A549 (cell line): ENCODE results near the gene SPHK1. TPM values are rescaled to one million over a fixed set of nuclear protein-coding genes. Genes with fewer than 3 reads are reported as not detected.

Experiments
- ATAC-seq, 2 experiments: fragments of 200-7000 bp in 1 of 2; fragments of >200 bp in 1 of 2; cut with Nextera tagmentation in 1 of 2; cut with Tn5 transposase in 1 of 2; 3 replicates each; pipeline versions ENCODE4 v1.8.0 to v1.9.1; 2018 to 2020; ENCODE audit warnings: mild to moderate bottlenecking in 1 of 2, moderate library complexity in 1 of 2
- CTCF ChIA-PET: fragments of 300-600 bp; sonication (Branson Sonifier 250); formaldehyde crosslinking; extraction: SDS; loops from one replicate; lab custom pipeline; 2021; ENCODE audit warnings: antibody characterized with exemption, inconsistent platforms; lab: Yijun Ruan, JAX
- POLR2A ChIA-PET: fragments of 350-600 bp; formaldehyde crosslinking; extraction: SDS; loops from one replicate; lab custom pipeline; 2021; ENCODE audit warnings: antibody characterized with exemption, inconsistent platforms; lab: Yijun Ruan, JAX
- DNase-seq, 2 experiments: peaks; one replicate each; pipeline versions ENCODE4 v3.0.0 to v3.0.0-alpha.2; 2011 to 2016; ENCODE audit warnings: low read depth in 1 of 2, low spot score in 1 of 2
- FAIRE-seq: peaks from 2 replicates; lab custom pipeline; 2011; peaks lifted over from hg19 to GRCh38; lab: Jason Lieb, UNC
- H3K27ac ChIP-seq, 2 experiments: fragments of >200 bp; sonication (Bioruptor Twin); formaldehyde crosslinking; 3 replicates each; pipeline ENCODE4 v1.5.1; 2016 to 2017
- H3K4me1 ChIP-seq: fragments of >200 bp; sonication (Bioruptor Twin); formaldehyde crosslinking; 3 replicates; pipeline ENCODE4 v1.6.1; 2016
- H3K4me2 ChIP-seq: fragments of >200 bp; sonication (Bioruptor Twin); formaldehyde crosslinking; 3 replicates; pipeline ENCODE4 v1.6.1; 2016
- H3K4me3 ChIP-seq: fragments of >200 bp; sonication (Bioruptor Twin); formaldehyde crosslinking; 3 replicates; pipeline ENCODE4 v1.5.1; 2016
- H3K9me3 ChIP-seq: fragments of >200 bp; sonication (Bioruptor Twin); formaldehyde crosslinking; 3 replicates; pipeline ENCODE4 v1.6.1; 2016
- CHD4 ChIP-seq: fragments of 200-600 bp; sonication (generic); IDR thresholded peaks from 2 replicates; pipeline ENCODE4 v1.6.1; 2016; ENCODE audit warnings: antibody characterized with exemption, mild to moderate bottlenecking, borderline replicate concordance
- EHMT2 ChIP-seq: fragments of 200-600 bp; sonication (generic); IDR thresholded peaks from 2 replicates; pipeline ENCODE4 v1.6.1; 2016; ENCODE audit warnings: antibody characterized with exemption, low read depth, mild to moderate bottlenecking, moderate library complexity
- ELK1 ChIP-seq: fragments of 150-350 bp; IDR thresholded peaks from 2 replicates; pipeline ENCODE4 v1.6.1; 2014; ENCODE audit warnings: low read depth, mild to moderate bottlenecking, low read length
- GATA3 ChIP-seq: IDR thresholded peaks from 2 replicates; pipeline ENCODE4 v1.6.1; 2012; ENCODE audit warnings: borderline replicate concordance
- HDAC2 ChIP-seq: fragments of 200-600 bp; sonication (generic); IDR thresholded peaks from 2 replicates; pipeline ENCODE4 v1.6.1; 2016
- HES2 ChIP-seq: fragments of >200 bp; sonication (Bioruptor Twin); formaldehyde crosslinking; IDR thresholded peaks from 2 replicates; pipeline ENCODE4 v1.6.1; 2016
- HOXB13 ChIP-seq: fragments of 250-450 bp; sonication (Bioruptor Pico); IDR thresholded peaks from 2 replicates; pipeline ENCODE4 v1.5.0; 2020; ENCODE audit warnings: low read depth, mild to moderate bottlenecking, moderate library complexity
- KDM1A ChIP-seq: fragments of 200-600 bp; sonication (generic); IDR thresholded peaks from 2 replicates; pipeline ENCODE4 v1.6.1; 2016; ENCODE audit warnings: low read depth, mild to moderate bottlenecking
- KDM5A ChIP-seq: fragments of 200-600 bp; sonication (generic); IDR thresholded peaks from 2 replicates; pipeline ENCODE4 v1.6.1; 2016; ENCODE audit warnings: antibody characterized with exemption, mild to moderate bottlenecking
- MAFK ChIP-seq: fragments of 450-650 bp; IDR thresholded peaks from 2 replicates; pipeline ENCODE4 v1.6.1; 2014; ENCODE audit not compliant: partially characterized antibody
- MAZ ChIP-seq: fragments of 150-350 bp; IDR thresholded peaks from 2 replicates; pipeline ENCODE4 v1.6.1; 2014; ENCODE audit warnings: antibody characterized with exemption, low read depth, low read length, borderline replicate concordance
- NR3C1 ChIP-seq: fragments of >200 bp; sonication (Bioruptor Twin); formaldehyde crosslinking; IDR thresholded peaks from 3 replicates; pipeline ENCODE4 v1.6.1; 2017
- POLR2AphosphoS2 ChIP-seq: conservative IDR thresholded peaks from 2 replicates; pipeline ENCODE4 v1.6.1; 2012; ENCODE audit warnings: low read length, improper control_type of control experiment, inconsistent platforms
- RAD21 ChIP-seq, 2 experiments: fragments of >200 bp in 1 of 2; sonication (Bioruptor Twin) in 1 of 2; formaldehyde crosslinking in 1 of 2; IDR thresholded peaks in 1 of 2; conservative IDR thresholded peaks in 1 of 2; 2 replicates in 1 of 2; 3 replicates in 1 of 2; pipeline ENCODE4 v1.6.1; 2012 to 2018; ENCODE audit warnings: inconsistent platforms in 1 of 2
- RFX5 ChIP-seq: fragments of 450-650 bp; IDR thresholded peaks from 2 replicates; pipeline ENCODE4 v1.7.1; 2014; ENCODE audit warnings: antibody characterized with exemption, mild to moderate bottlenecking, moderate library complexity
- SMC3 ChIP-seq: fragments of >200 bp; sonication (Bioruptor Twin); formaldehyde crosslinking; IDR thresholded peaks from 3 replicates; pipeline ENCODE4 v1.6.1; 2018; ENCODE audit warnings: inconsistent platforms
- ZC3H11A ChIP-seq: fragments of 450-650 bp; IDR thresholded peaks from 2 replicates; pipeline ENCODE4 v1.6.1; 2014; ENCODE audit warnings: antibody characterized with exemption, mild to moderate bottlenecking
- WGBS: methylation state at CpG from one replicate; pipeline ENCODE4 v1.1.6; 2017; ENCODE audit errors: missing lambda C conversion rate; 5-methylcytosine and 5-hydroxymethylcytosine counted together
- polyA plus RNA-seq, 4 experiments: library from polyadenylated mRNA; depleted of rRNA in 3 of 4; stranded (reverse); fragments of >200 nt; fragmentation: RNase III in 1 of 4; extraction: RNeasy Plus Mini Kit Qiagen cat#74134 plus additional on column Dnase treatment in 1 of 4; gene quantifications; 2 replicates in 3 of 4; 3 replicates in 1 of 4; pipeline ENCODE4 v1.2.3, GENCODE V29; 2011 to 2017
- TF ChIP-seq, protein P1 (sequence below): IDR thresholded peaks from 2 replicates; pipeline ENCODE4 v1.6.1; 2012
- TF ChIP-seq, protein P2 (sequence below): fragments of 250-450 bp; sonication (Bioruptor Pico); IDR thresholded peaks from 2 replicates; pipeline ENCODE4 v1.5.0; 2021; ENCODE audit warnings: mild to moderate bottlenecking, moderate library complexity, borderline replicate concordance
- TF ChIP-seq, protein P3 (sequence below): fragments of 450-650 bp; IDR thresholded peaks from 2 replicates; pipeline ENCODE4 v1.6.1; 2014; ENCODE audit warnings: antibody characterized with exemption
- TF ChIP-seq, protein P4 (sequence below): fragments of >200 bp; sonication (Bioruptor Twin); formaldehyde crosslinking; IDR thresholded peaks from 3 replicates; pipeline ENCODE4 v1.5.1; 2016

SPHK1 gene
- polyA plus RNA-seq, 2 of the 4 experiments (the other 2 are of a cell fraction) = 4.6 to 14.9 TPM

GRCh38 chr17:76426853-76427252 lies 42.4 kb downstream of the SPHK1 start:
- H3K4me1 ChIP-seq = peaks cover 12% of the 10 kb centered on the region
- H3K27ac ChIP-seq = no peak overlapping the region
- H3K4me3 ChIP-seq = no peak overlapping the region
- H3K4me2 ChIP-seq = no peak overlapping the region
- FAIRE-seq (no peak), DNase-seq (no peak), ATAC-seq (no peak)
- TF ChIP-seq HDAC2 = no peak
- no peak for TF ChIP-seq GATA3
- no peak for TF ChIP-seq NR3C1
- no peak for TF ChIP-seq MAZ
- 91% methylated on average over 3 of the region's 3 CpGs for WGBS
- CTCF ChIA-PET = interaction anchor here (1.0 to 42.5 kb wide), 6 partner anchors 9 to 80 kb away, joined by 3 to 1094 read pairs (median 4); partner anchors contain the start of genes AANAT and SPHK1
- POLR2A ChIA-PET = no interaction called here
- no peaks in the 10 kb centered on the region for H3K9me3 ChIP-seq

DNA sequence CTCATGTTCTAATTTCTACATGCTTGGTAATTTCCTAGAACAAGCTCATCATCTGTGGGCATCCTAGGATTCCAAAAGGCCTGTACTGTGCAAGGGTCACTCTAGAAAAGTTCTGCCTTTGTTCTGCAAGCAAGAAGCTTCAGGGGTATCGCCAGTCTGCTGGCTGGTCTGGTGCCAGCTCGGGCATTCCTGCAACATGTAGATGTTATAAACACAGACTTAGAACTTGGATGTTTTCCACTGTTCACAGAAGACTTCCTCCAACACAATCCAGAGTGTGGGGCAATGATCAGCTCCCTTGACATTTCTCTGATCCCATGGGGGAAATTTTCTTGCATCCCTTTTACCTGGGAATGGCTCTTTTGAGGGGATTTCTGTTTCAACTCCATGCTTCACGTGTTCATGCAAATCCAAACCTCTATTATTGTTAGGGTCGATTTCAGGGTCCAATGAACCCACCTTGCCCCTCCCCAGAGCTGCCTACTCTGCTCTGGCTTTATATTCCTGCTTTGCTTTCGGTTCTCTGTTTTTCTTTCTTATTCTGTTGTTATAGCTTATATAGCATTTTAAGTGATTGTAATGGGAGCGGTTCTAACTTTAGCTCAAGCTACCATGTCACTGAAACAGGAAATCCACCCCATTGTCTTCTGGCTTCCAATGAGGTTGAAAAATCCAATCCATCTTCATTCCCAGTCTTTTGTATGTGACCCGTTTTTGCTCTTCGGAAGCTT lies 43.3 kb downstream of the SPHK1 start:
- FAIRE-seq (peak; percentile 23), ATAC-seq (peak; percentile 9 to 48; a peak in 3 of 6 replicates), DNase-seq (no peak)
- TF ChIP-seq HES2 = no peak
- no peak for TF ChIP-seq KDM1A
- TF ChIP-seq SMC3 = no peak
- TF ChIP-seq MAFK = peak; percentile 7
- TF ChIP-seq KDM5A = no peak
- Histone ChIP-seq H3K27ac (peak overlapping the region in 1 of 2 experiments; percentile 1; a peak in 1 of 6 replicates), H3K9me3 (no peaks in the 10 kb centered on the region), H3K4me2 (peak overlapping the region; percentile 13; the same call in 2 of the 3 replicates), H3K4me3 (no peak overlapping the region), H3K4me1 (peaks cover 12% of the 10 kb centered on the region)
- ChIA-PET POLR2A (no interaction called here), CTCF (interaction anchor here (0.6 to 42.5 kb wide), 12 partner anchors 8 to 143 kb away, joined by 3 to 1094 read pairs (median 4); partner anchors contain the start of genes AANAT, QRICH2 and SPHK1)
- WGBS = 83% methylated on average over 8 of the region's 8 CpGs

DNA sequence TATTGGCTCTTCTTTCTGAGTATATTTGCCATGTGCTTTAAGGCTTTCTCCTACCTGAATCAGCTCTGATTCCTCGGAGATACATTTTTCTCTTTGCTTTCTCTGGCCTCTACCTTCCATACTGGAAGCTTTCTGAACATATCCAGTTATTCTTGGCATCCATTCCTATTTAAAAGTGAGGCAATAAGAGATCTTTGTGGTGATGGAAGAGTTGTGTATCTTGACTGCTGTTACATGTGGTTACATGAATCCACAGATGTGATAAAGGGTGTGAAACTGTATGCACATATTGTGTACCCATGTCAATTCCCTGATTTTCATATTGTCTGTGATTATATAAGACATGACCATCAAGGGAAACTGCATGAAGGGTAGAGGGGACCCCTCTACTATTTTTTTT lies 44.1 kb downstream of the SPHK1 start:
- POLR2A ChIA-PET = no interaction called here
- Histone ChIP-seq H3K27ac (no peak overlapping the region), H3K4me3 (no peak overlapping the region), H3K4me1 (peaks cover 12% of the 10 kb centered on the region), H3K9me3 (no peaks in the 10 kb centered on the region), H3K4me2 (no peak overlapping the region)
- CTCF ChIA-PET = interaction anchor here (0.6 to 42.5 kb wide), 10 partner anchors 10 to 278 kb away, joined by 3 to 1094 read pairs (median 4); partner anchors contain the start of genes QRICH2, SPHK1 and UBE2O
- FAIRE-seq (no peak), ATAC-seq (no peak), DNase-seq (no peak)
- 95% methylated on average over 1 of the region's 1 CpG for WGBS
- TF ChIP-seq HOXB13 (CRISPR knock-in tag) (no peak), CHD4 (no peak), RAD21 (conservative IDR thresholded peaks at IDR 0.05 in 1 of 2, IDR thresholded peaks at IDR 0.05 in 1 of 2) (no peak), POLR2AphosphoS2 (no peak), EHMT2 (no peak), ELK1 (no peak), ZC3H11A (no peak), RFX5 (no peak)
- TF ChIP-seq, protein P1, sequence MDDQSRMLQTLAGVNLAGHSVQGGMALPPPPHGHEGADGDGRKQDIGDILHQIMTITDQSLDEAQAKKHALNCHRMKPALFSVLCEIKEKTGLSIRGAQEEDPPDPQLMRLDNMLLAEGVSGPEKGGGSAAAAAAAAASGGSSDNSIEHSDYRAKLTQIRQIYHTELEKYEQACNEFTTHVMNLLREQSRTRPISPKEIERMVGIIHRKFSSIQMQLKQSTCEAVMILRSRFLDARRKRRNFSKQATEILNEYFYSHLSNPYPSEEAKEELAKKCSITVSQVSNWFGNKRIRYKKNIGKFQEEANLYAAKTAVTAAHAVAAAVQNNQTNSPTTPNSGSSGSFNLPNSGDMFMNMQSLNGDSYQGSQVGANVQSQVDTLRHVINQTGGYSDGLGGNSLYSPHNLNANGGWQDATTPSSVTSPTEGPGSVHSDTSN = no peak
- TF ChIP-seq, protein P2, sequence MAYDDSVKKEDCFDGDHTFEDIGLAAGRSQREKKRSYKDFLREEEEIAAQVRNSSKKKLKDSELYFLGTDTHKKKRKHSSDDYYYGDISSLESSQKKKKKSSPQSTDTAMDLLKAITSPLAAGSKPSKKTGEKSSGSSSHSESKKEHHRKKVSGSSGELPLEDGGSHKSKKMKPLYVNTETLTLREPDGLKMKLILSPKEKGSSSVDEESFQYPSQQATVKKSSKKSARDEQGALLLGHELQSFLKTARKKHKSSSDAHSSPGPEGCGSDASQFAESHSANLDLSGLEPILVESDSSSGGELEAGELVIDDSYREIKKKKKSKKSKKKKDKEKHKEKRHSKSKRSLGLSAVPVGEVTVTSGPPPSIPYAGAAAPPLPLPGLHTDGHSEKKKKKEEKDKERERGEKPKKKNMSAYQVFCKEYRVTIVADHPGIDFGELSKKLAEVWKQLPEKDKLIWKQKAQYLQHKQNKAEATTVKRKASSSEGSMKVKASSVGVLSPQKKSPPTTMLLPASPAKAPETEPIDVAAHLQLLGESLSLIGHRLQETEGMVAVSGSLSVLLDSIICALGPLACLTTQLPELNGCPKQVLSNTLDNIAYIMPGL (CRISPR knock-in tag) = no peak
- TF ChIP-seq, protein P3, sequence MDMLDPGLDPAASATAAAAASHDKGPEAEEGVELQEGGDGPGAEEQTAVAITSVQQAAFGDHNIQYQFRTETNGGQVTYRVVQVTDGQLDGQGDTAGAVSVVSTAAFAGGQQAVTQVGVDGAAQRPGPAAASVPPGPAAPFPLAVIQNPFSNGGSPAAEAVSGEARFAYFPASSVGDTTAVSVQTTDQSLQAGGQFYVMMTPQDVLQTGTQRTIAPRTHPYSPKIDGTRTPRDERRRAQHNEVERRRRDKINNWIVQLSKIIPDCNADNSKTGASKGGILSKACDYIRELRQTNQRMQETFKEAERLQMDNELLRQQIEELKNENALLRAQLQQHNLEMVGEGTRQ = no peak
- TF ChIP-seq, protein P4, sequence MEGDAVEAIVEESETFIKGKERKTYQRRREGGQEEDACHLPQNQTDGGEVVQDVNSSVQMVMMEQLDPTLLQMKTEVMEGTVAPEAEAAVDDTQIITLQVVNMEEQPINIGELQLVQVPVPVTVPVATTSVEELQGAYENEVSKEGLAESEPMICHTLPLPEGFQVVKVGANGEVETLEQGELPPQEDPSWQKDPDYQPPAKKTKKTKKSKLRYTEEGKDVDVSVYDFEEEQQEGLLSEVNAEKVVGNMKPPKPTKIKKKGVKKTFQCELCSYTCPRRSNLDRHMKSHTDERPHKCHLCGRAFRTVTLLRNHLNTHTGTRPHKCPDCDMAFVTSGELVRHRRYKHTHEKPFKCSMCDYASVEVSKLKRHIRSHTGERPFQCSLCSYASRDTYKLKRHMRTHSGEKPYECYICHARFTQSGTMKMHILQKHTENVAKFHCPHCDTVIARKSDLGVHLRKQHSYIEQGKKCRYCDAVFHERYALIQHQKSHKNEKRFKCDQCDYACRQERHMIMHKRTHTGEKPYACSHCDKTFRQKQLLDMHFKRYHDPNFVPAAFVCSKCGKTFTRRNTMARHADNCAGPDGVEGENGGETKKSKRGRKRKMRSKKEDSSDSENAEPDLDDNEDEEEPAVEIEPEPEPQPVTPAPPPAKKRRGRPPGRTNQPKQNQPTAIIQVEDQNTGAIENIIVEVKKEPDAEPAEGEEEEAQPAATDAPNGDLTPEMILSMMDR = no peak
